Measurements from ENCODE around the gene ASPG. TPM values are rescaled to one million over a fixed set of nuclear protein-coding genes. Genes with fewer than 3 reads are reported as not detected.

The ASPG gene
- total RNA-seq, 2 experiments from 2014 or later = not detected

GRCh38 chr14:104096751-104097700, 11.5 kb downstream of the ASPG start:
- H3K36me3 Mint-ChIP-seq (ENCODE audit: low read depth) = no peaks in the 10 kb centered on the region
- peaks cover 3% of the 10 kb centered on the region for H3K27me3 Mint-ChIP-seq (ENCODE audit: low read depth)
- H3K4me1 Mint-ChIP-seq (ENCODE audit: low read depth) = peaks cover 4% of the 10 kb centered on the region
- CTCF ChIA-PET = interaction anchor here (0.9 to 2.1 kb wide), 3 partner anchors 19 to 467 kb away, joined by 4 to 8 read pairs (median 5); no protein-coding TSS in a partner anchor
- no peak overlapping the region for H3K4me3 Mint-ChIP-seq
- intact Hi-C loops (cut with micrococcal nuclease) = no loop called here
- no peaks in the 10 kb centered on the region for H3K9me3 Mint-ChIP-seq
- DNase-seq = no peak
- H3K27ac Mint-ChIP-seq = no peak overlapping the region

GRCh38 chr14:104098272-104099095, 13.0 kb downstream of the ASPG start:
- H3K4me3 Mint-ChIP-seq = no peak overlapping the region
- H3K9me3 Mint-ChIP-seq = no peaks in the 10 kb centered on the region
- H3K36me3 Mint-ChIP-seq (ENCODE audit: low read depth) = no peaks in the 10 kb centered on the region
- no peak overlapping the region for H3K27ac Mint-ChIP-seq
- H3K4me1 Mint-ChIP-seq (ENCODE audit: low read depth) = peaks cover 4% of the 10 kb centered on the region
- CTCF ChIA-PET = interaction anchor here (0.7 to 1.4 kb wide), 2 partner anchors 14 to 21 kb away, joined by 3 read pairs; no protein-coding TSS in a partner anchor
- intact Hi-C loops (cut with micrococcal nuclease) = no loop called here
- H3K27me3 Mint-ChIP-seq (ENCODE audit: low read depth) = peaks cover 3% of the 10 kb centered on the region
- no peak for DNase-seq

- intact Hi-C loops (cut with micrococcal nuclease) = no loop called here
- Mint-ChIP-seq H3K9me3 (no peaks in the 10 kb centered on the region), H3K27ac (no peak overlapping the region), H3K4me3 (no peak overlapping the region), H3K4me1 (ENCODE audit: low read depth) (peaks cover 2% of the 10 kb centered on the region), H3K36me3 (ENCODE audit: low read depth) (no peaks in the 10 kb centered on the region), H3K27me3 (ENCODE audit: low read depth) (peaks cover 3% of the 10 kb centered on the region)
- CTCF ChIA-PET = interaction anchor here (0.7 to 1.4 kb wide), 2 partner anchors 15 to 22 kb away, joined by 3 read pairs; no protein-coding TSS in a partner anchor
- no peak for DNase-seq
Observed at GRCh38 chr14:104099096-104100041, 13.9 kb downstream of the ASPG start.

- CTCF ChIA-PET = no interaction called here
- Mint-ChIP-seq H3K36me3 (ENCODE audit: low read depth) (no peaks in the 10 kb centered on the region), H3K27me3 (ENCODE audit: low read depth) (peaks cover 3% of the 10 kb centered on the region), H3K9me3 (no peaks in the 10 kb centered on the region), H3K4me3 (no peak overlapping the region), H3K27ac (no peak overlapping the region), H3K4me1 (ENCODE audit: low read depth) (no peaks in the 10 kb centered on the region)
- intact Hi-C loops (cut with micrococcal nuclease) = no loop called here
- DNase-seq = no peak
Observed at GRCh38 chr14:104100171-104101085, 14.9 kb downstream of the ASPG start.

- CTCF ChIA-PET = no interaction called here
- no peaks in the 10 kb centered on the region for H3K27me3 Mint-ChIP-seq (ENCODE audit: low read depth)
- H3K27ac Mint-ChIP-seq = no peak overlapping the region
- H3K9me3 Mint-ChIP-seq = no peaks in the 10 kb centered on the region
- H3K4me3 Mint-ChIP-seq = no peak overlapping the region
- intact Hi-C loops (cut with micrococcal nuclease) = no loop called here
- no peak for DNase-seq
- H3K4me1 Mint-ChIP-seq (ENCODE audit: low read depth) = no peaks in the 10 kb centered on the region
- H3K36me3 Mint-ChIP-seq (ENCODE audit: low read depth) = no peaks in the 10 kb centered on the region
Observed at GRCh38 chr14:104101086-104101621, 15.7 kb downstream of the ASPG start.

- intact Hi-C loops (cut with micrococcal nuclease) = no loop called here
- no peak overlapping the region for H3K27ac Mint-ChIP-seq
- no peak overlapping the region for H3K4me3 Mint-ChIP-seq
- H3K9me3 Mint-ChIP-seq = no peaks in the 10 kb centered on the region
- no peaks in the 10 kb centered on the region for H3K36me3 Mint-ChIP-seq (ENCODE audit: low read depth)
- H3K27me3 Mint-ChIP-seq (ENCODE audit: low read depth) = no peaks in the 10 kb centered on the region
- H3K4me1 Mint-ChIP-seq (ENCODE audit: low read depth) = no peaks in the 10 kb centered on the region
- DNase-seq = no peak
- CTCF ChIA-PET = no interaction called here
Observed at GRCh38 chr14:104101651-104102281, 16.3 kb downstream of the ASPG start.

- no peak for DNase-seq
- Mint-ChIP-seq H3K27me3 (ENCODE audit: low read depth) (no peaks in the 10 kb centered on the region), H3K4me1 (ENCODE audit: low read depth) (no peaks in the 10 kb centered on the region), H3K4me3 (no peak overlapping the region), H3K9me3 (no peaks in the 10 kb centered on the region), H3K27ac (no peak overlapping the region), H3K36me3 (ENCODE audit: low read depth) (no peaks in the 10 kb centered on the region)
- CTCF ChIA-PET = no interaction called here
- intact Hi-C loops (cut with micrococcal nuclease) = no loop called here
Observed at GRCh38 chr14:104102282-104102914, 16.9 kb downstream of the ASPG start.

- Mint-ChIP-seq H3K27ac (no peak overlapping the region), H3K36me3 (ENCODE audit: low read depth) (no peaks in the 10 kb centered on the region), H3K9me3 (no peaks in the 10 kb centered on the region), H3K27me3 (ENCODE audit: low read depth) (no peaks in the 10 kb centered on the region), H3K4me1 (ENCODE audit: low read depth) (no peaks in the 10 kb centered on the region), H3K4me3 (no peak overlapping the region)
- CTCF ChIA-PET = no interaction called here
- intact Hi-C loops (cut with micrococcal nuclease) = no loop called here
- DNase-seq = no peak
Observed at GRCh38 chr14:104103061-104103445, 17.6 kb downstream of the ASPG start.

GRCh38 chr14:104103446-104104075, 18.1 kb downstream of the ASPG start:
- CTCF ChIA-PET = no interaction called here
- Mint-ChIP-seq H3K27ac (no peak overlapping the region), H3K27me3 (ENCODE audit: low read depth) (no peaks in the 10 kb centered on the region), H3K9me3 (no peaks in the 10 kb centered on the region), H3K4me1 (ENCODE audit: low read depth) (no peaks in the 10 kb centered on the region), H3K36me3 (ENCODE audit: low read depth) (no peaks in the 10 kb centered on the region), H3K4me3 (no peak overlapping the region)
- intact Hi-C loops (cut with micrococcal nuclease) = no loop called here
- DNase-seq = no peak

All from activated naive CD4-positive, alpha-beta T cell treated with anti-CD3 and anti-CD28 coated beads for 36 hours (primary cell).